ENCODE results near the gene CTNND2.

CTNND2 gene

DNA sequence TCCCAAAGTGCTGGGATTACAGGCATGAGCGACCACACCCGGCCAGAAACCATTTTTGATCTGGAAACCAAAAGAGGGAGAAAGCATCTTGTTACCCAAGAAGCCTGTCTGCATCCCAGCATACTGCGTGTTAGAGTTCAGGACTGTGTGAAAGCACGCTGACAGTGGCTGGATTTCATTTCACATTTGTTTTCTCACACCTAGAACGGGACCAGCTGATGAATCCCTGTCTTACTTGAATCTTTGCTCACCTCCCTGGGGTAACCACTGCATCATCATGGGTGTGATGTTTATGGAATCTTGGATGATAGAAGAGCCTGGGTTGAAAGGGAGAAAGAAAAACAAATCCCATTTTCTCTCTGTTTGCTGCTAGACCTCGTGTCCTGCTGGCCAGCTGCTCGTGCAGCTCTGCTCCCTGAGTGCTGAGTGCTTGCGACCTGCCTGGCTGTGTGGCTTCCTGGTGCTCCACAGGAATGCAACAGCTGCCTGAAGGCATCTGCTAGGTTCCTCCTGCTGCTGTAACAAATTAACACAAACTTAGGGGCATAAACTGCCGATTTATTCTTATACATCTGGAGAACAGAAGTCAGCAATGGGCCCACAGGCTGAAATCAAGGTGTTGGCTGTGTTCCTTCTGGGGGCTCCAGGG is 764.9 kb downstream of the CTNND2 start (continued):
- TF ChIP-seq, protein P1, sequence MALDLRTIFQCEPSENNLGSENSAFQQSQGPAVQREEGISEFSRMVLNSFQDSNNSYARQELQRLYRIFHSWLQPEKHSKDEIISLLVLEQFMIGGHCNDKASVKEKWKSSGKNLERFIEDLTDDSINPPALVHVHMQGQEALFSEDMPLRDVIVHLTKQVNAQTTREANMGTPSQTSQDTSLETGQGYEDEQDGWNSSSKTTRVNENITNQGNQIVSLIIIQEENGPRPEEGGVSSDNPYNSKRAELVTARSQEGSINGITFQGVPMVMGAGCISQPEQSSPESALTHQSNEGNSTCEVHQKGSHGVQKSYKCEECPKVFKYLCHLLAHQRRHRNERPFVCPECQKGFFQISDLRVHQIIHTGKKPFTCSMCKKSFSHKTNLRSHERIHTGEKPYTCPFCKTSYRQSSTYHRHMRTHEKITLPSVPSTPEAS (tag by site-specific recombination; IDR thresholded peaks at IDR 0.05), result no peak
- no peak for TF ChIP-seq EGR2 (tag by site-specific recombination; IDR thresholded peaks at IDR 0.05; ENCODE audit: low read depth)
- no peak for TF ChIP-seq ZNF585B (tag by site-specific recombination; IDR thresholded peaks at IDR 0.05)
- TF ChIP-seq ZNF2 (tag by site-specific recombination; IDR thresholded peaks at IDR 0.05), result no peak
- TF ChIP-seq, protein P2, sequence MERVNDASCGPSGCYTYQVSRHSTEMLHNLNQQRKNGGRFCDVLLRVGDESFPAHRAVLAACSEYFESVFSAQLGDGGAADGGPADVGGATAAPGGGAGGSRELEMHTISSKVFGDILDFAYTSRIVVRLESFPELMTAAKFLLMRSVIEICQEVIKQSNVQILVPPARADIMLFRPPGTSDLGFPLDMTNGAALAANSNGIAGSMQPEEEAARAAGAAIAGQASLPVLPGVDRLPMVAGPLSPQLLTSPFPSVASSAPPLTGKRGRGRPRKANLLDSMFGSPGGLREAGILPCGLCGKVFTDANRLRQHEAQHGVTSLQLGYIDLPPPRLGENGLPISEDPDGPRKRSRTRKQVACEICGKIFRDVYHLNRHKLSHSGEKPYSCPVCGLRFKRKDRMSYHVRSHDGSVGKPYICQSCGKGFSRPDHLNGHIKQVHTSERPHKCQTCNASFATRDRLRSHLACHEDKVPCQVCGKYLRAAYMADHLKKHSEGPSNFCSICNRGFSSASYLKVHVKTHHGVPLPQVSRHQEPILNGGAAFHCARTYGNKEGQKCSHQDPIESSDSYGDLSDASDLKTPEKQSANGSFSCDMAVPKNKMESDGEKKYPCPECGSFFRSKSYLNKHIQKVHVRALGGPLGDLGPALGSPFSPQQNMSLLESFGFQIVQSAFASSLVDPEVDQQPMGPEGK (tag by site-specific recombination; IDR thresholded peaks at IDR 0.05), result no peak
- TF ChIP-seq ZNF776 (tag by site-specific recombination; IDR thresholded peaks at IDR 0.05; ENCODE audit: borderline replicate concordance), result no peak
- TF ChIP-seq ZBTB48 (tag by site-specific recombination; IDR thresholded peaks at IDR 0.05), result no peak

DNA sequence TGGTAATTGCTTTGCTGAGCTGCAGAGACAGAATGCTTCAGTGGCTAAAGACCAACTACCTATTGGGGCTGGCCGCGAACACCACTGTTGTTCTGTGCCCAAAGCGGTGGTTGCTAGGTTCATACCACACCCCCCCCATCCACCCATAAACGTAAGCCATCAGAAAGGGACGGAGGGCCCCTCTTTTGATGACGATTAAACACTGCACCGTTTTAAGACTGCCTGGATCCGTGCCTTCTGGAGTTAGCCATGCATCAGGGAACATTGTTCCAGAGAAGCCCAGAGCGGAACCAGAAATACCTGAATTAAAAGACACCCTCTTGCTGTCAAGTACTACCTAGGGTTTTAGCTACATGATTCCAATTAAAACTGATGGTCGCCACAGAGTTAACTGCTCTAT is 774.1 kb downstream of the CTNND2 start:
- CTCF ChIA-PET, result interaction anchor here (0.6 to 0.7 kb wide), 2 partner anchors 51 to 569 kb away, joined by 3 to 4 read pairs; no protein-coding TSS in a partner anchor
- TF ChIP-seq, protein P3, sequence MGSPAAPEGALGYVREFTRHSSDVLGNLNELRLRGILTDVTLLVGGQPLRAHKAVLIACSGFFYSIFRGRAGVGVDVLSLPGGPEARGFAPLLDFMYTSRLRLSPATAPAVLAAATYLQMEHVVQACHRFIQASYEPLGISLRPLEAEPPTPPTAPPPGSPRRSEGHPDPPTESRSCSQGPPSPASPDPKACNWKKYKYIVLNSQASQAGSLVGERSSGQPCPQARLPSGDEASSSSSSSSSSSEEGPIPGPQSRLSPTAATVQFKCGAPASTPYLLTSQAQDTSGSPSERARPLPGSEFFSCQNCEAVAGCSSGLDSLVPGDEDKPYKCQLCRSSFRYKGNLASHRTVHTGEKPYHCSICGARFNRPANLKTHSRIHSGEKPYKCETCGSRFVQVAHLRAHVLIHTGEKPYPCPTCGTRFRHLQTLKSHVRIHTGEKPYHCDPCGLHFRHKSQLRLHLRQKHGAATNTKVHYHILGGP (tag by site-specific recombination; IDR thresholded peaks at IDR 0.05), result no peak
- no peak for TF ChIP-seq ZNF354C (tag by site-specific recombination; IDR thresholded peaks at IDR 0.05; ENCODE audit: borderline replicate concordance, low read depth)
- TF ChIP-seq, protein P4, sequence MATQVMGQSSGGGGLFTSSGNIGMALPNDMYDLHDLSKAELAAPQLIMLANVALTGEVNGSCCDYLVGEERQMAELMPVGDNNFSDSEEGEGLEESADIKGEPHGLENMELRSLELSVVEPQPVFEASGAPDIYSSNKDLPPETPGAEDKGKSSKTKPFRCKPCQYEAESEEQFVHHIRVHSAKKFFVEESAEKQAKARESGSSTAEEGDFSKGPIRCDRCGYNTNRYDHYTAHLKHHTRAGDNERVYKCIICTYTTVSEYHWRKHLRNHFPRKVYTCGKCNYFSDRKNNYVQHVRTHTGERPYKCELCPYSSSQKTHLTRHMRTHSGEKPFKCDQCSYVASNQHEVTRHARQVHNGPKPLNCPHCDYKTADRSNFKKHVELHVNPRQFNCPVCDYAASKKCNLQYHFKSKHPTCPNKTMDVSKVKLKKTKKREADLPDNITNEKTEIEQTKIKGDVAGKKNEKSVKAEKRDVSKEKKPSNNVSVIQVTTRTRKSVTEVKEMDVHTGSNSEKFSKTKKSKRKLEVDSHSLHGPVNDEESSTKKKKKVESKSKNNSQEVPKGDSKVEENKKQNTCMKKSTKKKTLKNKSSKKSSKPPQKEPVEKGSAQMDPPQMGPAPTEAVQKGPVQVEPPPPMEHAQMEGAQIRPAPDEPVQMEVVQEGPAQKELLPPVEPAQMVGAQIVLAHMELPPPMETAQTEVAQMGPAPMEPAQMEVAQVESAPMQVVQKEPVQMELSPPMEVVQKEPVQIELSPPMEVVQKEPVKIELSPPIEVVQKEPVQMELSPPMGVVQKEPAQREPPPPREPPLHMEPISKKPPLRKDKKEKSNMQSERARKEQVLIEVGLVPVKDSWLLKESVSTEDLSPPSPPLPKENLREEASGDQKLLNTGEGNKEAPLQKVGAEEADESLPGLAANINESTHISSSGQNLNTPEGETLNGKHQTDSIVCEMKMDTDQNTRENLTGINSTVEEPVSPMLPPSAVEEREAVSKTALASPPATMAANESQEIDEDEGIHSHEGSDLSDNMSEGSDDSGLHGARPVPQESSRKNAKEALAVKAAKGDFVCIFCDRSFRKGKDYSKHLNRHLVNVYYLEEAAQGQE (tag by site-specific recombination; IDR thresholded peaks at IDR 0.05), result no peak

DNA sequence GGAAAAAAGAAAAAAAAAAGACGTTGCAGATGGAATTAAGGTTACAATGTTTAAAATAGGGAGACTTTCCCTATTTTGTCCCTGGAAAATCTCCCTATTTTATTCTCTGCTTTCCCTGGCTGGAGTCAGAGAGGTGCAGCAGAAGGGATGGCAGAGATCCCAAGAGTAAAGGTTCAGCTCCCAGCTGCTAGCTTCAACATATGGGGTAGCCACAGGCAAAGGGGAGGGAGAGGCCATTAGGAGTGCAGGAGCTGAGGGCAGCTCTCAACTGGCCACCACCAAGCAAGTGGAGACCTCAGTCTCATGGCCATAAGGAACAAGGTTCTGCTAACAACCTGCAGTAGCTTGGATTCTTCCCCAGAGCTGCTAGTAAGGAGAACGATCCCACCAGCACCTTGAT is 776.2 kb downstream of the CTNND2 start:
- POLR2A ChIA-PET, result no interaction called here
- H3K4me1 ChIP-seq (ENCODE audit: control insufficient read depth, insufficient read depth, low read length), result no peaks in the 10 kb centered on the region
- H3K4me3 ChIP-seq (ENCODE audit: low read depth, low read length), result no peak overlapping the region
- H3K27ac ChIP-seq (ENCODE audit: extremely low read depth, low read depth, low read length), result no peak overlapping the region
- CTCF ChIA-PET, result interaction anchor here (0.5 to 0.6 kb wide), 2 partner anchors 263 to 1606 kb away, joined by 3 read pairs; no protein-coding TSS in a partner anchor
- no peaks in the 10 kb centered on the region for H3K9me3 ChIP-seq (ENCODE audit: control insufficient read depth, insufficient read depth, low read depth, low read length)
- no peaks in the 10 kb centered on the region for H3K36me3 ChIP-seq (ENCODE audit: control insufficient read depth in 2 of 2, insufficient read depth in 1 of 2, low read length in 2 of 2)
- no peak for TF ChIP-seq ZNF146 (tag by site-specific recombination; IDR thresholded peaks at IDR 0.05)
- TF ChIP-seq ZNF266 (tag by site-specific recombination; IDR thresholded peaks at IDR 0.05; ENCODE audit: low read depth), result no peak
- TF ChIP-seq ZNF670 (tag by site-specific recombination; IDR thresholded peaks at IDR 0.05; ENCODE audit: low read depth), result no peak
- no peak for TF ChIP-seq KLF9 (tag by site-specific recombination; IDR thresholded peaks at IDR 0.05; ENCODE audit: low read depth)
- TF ChIP-seq ZNF707 (tag by site-specific recombination; IDR thresholded peaks at IDR 0.05), result no peak
- no peak for TF ChIP-seq ZNF785 (tag by site-specific recombination; IDR thresholded peaks at IDR 0.05)
- TF ChIP-seq ZBTB21 (tag by site-specific recombination; IDR thresholded peaks at IDR 0.05), result no peak
- TF ChIP-seq, protein P5, sequence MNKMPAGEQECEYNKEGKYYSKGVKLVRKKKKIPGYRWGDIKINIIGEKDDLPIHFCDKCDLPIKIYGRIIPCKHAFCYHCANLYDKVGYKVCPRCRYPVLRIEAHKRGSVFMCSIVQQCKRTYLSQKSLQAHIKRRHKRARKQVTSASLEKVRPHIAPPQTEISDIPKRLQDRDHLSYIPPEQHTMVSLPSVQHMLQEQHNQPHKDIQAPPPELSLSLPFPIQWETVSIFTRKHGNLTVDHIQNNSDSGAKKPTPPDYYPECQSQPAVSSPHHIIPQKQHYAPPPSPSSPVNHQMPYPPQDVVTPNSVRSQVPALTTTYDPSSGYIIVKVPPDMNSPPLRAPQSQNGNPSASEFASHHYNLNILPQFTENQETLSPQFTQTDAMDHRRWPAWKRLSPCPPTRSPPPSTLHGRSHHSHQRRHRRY (tag by site-specific recombination; IDR thresholded peaks at IDR 0.05), result no peak
- TF ChIP-seq, protein P6, sequence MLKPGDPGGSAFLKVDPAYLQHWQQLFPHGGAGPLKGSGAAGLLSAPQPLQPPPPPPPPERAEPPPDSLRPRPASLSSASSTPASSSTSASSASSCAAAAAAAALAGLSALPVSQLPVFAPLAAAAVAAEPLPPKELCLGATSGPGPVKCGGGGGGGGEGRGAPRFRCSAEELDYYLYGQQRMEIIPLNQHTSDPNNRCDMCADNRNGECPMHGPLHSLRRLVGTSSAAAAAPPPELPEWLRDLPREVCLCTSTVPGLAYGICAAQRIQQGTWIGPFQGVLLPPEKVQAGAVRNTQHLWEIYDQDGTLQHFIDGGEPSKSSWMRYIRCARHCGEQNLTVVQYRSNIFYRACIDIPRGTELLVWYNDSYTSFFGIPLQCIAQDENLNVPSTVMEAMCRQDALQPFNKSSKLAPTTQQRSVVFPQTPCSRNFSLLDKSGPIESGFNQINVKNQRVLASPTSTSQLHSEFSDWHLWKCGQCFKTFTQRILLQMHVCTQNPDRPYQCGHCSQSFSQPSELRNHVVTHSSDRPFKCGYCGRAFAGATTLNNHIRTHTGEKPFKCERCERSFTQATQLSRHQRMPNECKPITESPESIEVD (tag by site-specific recombination; IDR thresholded peaks at IDR 0.05), result no peak
- no peak for TF ChIP-seq KLF1 (tag by site-specific recombination; IDR thresholded peaks at IDR 0.05)
- TF ChIP-seq ZNF792 (tag by site-specific recombination; IDR thresholded peaks at IDR 0.05), result no peak
- no peak for TF ChIP-seq ZFHX2 (tag by site-specific recombination; conservative IDR thresholded peaks at IDR 0.05)

More for the DNA sequence above, 774.1 kb downstream of the CTNND2 start:
- Histone ChIP-seq H3K36me3 (ENCODE audit: control insufficient read depth in 2 of 2, insufficient read depth in 1 of 2, low read length in 2 of 2) (no peaks in the 10 kb centered on the region), H3K27ac (ENCODE audit: extremely low read depth, low read depth, low read length) (no peak overlapping the region), H3K4me1 (ENCODE audit: control insufficient read depth, insufficient read depth, low read length) (no peaks in the 10 kb centered on the region), H3K9me3 (ENCODE audit: control insufficient read depth, insufficient read depth, low read depth, low read length) (no peaks in the 10 kb centered on the region), H3K4me3 (ENCODE audit: low read depth, low read length) (no peak overlapping the region)
- POLR2A ChIA-PET, result no interaction called here
